ENCODE results near the gene TMEM178B.

GRCh38 chr7:141410353-141411000, 336.6 kb downstream of the TMEM178B start:
- no peak for TF ChIP-seq ZNF473 (tag by site-specific recombination; IDR thresholded peaks at IDR 0.05)
- no peak for TF ChIP-seq ZNF302 (tag by site-specific recombination; IDR thresholded peaks at IDR 0.05; ENCODE audit: low read depth)
